ENCODE data around the gene TRAPPC8.
"Not testable (repeated sequence)": the region's sequence is repeated elsewhere in the genome, so short reads cannot be mapped to it uniquely, and the experiment has no call there.

TRAPPC8 gene

GRCh38 chr18:31901063-31901462 is 41.9 kb downstream of the TRAPPC8 start:
- peaks cover 60% of the 10 kb centered on the region for H3K36me3 Mint-ChIP-seq (ENCODE audit: low read depth)

GRCh38 chr18:31899771-31900170 is 43.2 kb downstream of the TRAPPC8 start:
- not testable (repeated sequence) for DNase-seq; H3K9me3 Mint-ChIP-seq; H3K4me3 Mint-ChIP-seq; H3K4me1 Mint-ChIP-seq; H3K27me3 Mint-ChIP-seq (ENCODE audit: low read depth, poor library complexity); H3K27ac Mint-ChIP-seq
- H3K36me3 Mint-ChIP-seq (ENCODE audit: low read depth), result peaks cover 64% of the 10 kb centered on the region

More at GRCh38 chr18:31901063-31901462, 41.9 kb downstream of the TRAPPC8 start:
- no peak overlapping the region for H3K4me3 Mint-ChIP-seq
- no peaks in the 10 kb centered on the region for H3K9me3 Mint-ChIP-seq
- H3K27me3 Mint-ChIP-seq (ENCODE audit: low read depth, poor library complexity), result no peaks in the 10 kb centered on the region
- H3K4me1 Mint-ChIP-seq, result no peaks in the 10 kb centered on the region
- DNase-seq, result no peak
- H3K27ac Mint-ChIP-seq, result no peak overlapping the region
- no peak for TF ChIP-seq CTCF (IDR thresholded peaks at IDR 0.05)

- Mint-ChIP-seq H3K27me3 (ENCODE audit: low read depth, poor library complexity) (no peaks in the 10 kb centered on the region), H3K4me3 (no peak overlapping the region), H3K27ac (no peak overlapping the region), H3K9me3 (no peaks in the 10 kb centered on the region), H3K36me3 (ENCODE audit: low read depth) (peaks cover 37% of the 10 kb centered on the region), H3K4me1 (no peaks in the 10 kb centered on the region)
- DNase-seq, result no peak
- no peak for TF ChIP-seq CTCF (IDR thresholded peaks at IDR 0.05)
Observed at GRCh38 chr18:31892936-31893335, 50.0 kb downstream of the TRAPPC8 start.

GRCh38 chr18:31891566-31891965 is 51.4 kb downstream of the TRAPPC8 start:
- H3K27me3 Mint-ChIP-seq (ENCODE audit: low read depth, poor library complexity), result no peaks in the 10 kb centered on the region
- H3K9me3 Mint-ChIP-seq, result no peaks in the 10 kb centered on the region
- no peak for TF ChIP-seq CTCF (IDR thresholded peaks at IDR 0.05)
- H3K4me3 Mint-ChIP-seq, result no peak overlapping the region
- peaks cover 46% of the 10 kb centered on the region for H3K36me3 Mint-ChIP-seq (ENCODE audit: low read depth)
- H3K4me1 Mint-ChIP-seq, result no peaks in the 10 kb centered on the region
- H3K27ac Mint-ChIP-seq, result no peak overlapping the region
- no peak for DNase-seq

GRCh38 chr18:31884020-31884419 is 58.9 kb downstream of the TRAPPC8 start:
- no peak for DNase-seq
- H3K27me3 Mint-ChIP-seq (ENCODE audit: low read depth, poor library complexity), result peaks cover 6% of the 10 kb centered on the region
- peaks cover 38% of the 10 kb centered on the region for H3K9me3 Mint-ChIP-seq
- TF ChIP-seq CTCF (IDR thresholded peaks at IDR 0.05), result no peak
- no peak overlapping the region for H3K27ac Mint-ChIP-seq
- H3K4me1 Mint-ChIP-seq, result no peaks in the 10 kb centered on the region
- no peak overlapping the region for H3K4me3 Mint-ChIP-seq
- H3K36me3 Mint-ChIP-seq (ENCODE audit: low read depth), result peaks cover 91% of the 10 kb centered on the region

- TF ChIP-seq CTCF (IDR thresholded peaks at IDR 0.05), result no peak
- no peak overlapping the region for H3K4me3 Mint-ChIP-seq
Observed at GRCh38 chr18:31880186-31880898, 62.6 kb downstream of the TRAPPC8 start.

More at GRCh38 chr18:31880186-31880898, 62.6 kb downstream of the TRAPPC8 start:
- H3K27ac Mint-ChIP-seq, result no peak overlapping the region
- peaks cover 49% of the 10 kb centered on the region for H3K9me3 Mint-ChIP-seq
- no peak for DNase-seq
- peaks cover 89% of the 10 kb centered on the region for H3K36me3 Mint-ChIP-seq (ENCODE audit: low read depth)
- peaks cover 6% of the 10 kb centered on the region for H3K27me3 Mint-ChIP-seq (ENCODE audit: low read depth, poor library complexity)
- no peaks in the 10 kb centered on the region for H3K4me1 Mint-ChIP-seq
